Motor neuron (in vitro differentiated cells): Measurements from ENCODE around the gene ZFYVE21. TPM values are rescaled to one million over a fixed set of nuclear protein-coding genes. Genes with fewer than 3 reads are reported as not detected.

Experiments
- ATAC-seq, 8 experiments: fragments of 200-7000 bp; cut with Tn5 transposase; replicated peaks in 6 of 8; 2 replicates each; pipeline ENCODE4 v1.8.0; 2021; ENCODE audit warnings: mild to moderate bottlenecking in 8 of 8, moderate library complexity in 8 of 8
- H3K27ac ChIP-seq, 2 donors: fragments of 250-450 bp; sonication (Bioruptor Pico); 2 replicates each; pipeline ENCODE4 v1.9.0; 2021; ENCODE audit warnings: antibody characterized with exemption in 2 of 2, mild to moderate bottlenecking in 2 of 2, moderate library complexity in 1 of 2
- H3K4me1 ChIP-seq, 2 donors: fragments of 250-450 bp; sonication (Bioruptor Pico); replicated peaks in 1 of 2; 2 replicates each; pipeline ENCODE4 v1.6.1; 2021; ENCODE audit warnings: antibody characterized with exemption in 2 of 2, mild to moderate bottlenecking in 2 of 2, moderate library complexity in 1 of 2
- H3K4me3 ChIP-seq, 5 donors: fragments of 250-450 bp; sonication (Bioruptor Pico); 2 replicates each; pipeline ENCODE4 v1.9.0; 2021; ENCODE audit warnings: antibody characterized with exemption in 5 of 5, mild to moderate bottlenecking in 5 of 5, moderate library complexity in 4 of 5
- WGBS, 10 experiments: fragments of 450-650 bp; shearing (Covaris generic); methylation state at CpG; one replicate each; pipeline ENCODE4 v1.0.0; 2022; 5-methylcytosine and 5-hydroxymethylcytosine counted together
- in situ Hi-C, 9 experiments: fragments of 400-800 bp; cut with MboI; loops; one replicate each; pipeline ENCODE4 v1.15.0; 2021; ENCODE audit warnings: low sequenced_read_pairs in 9 of 9, low pct_unique_long_range_greater_than_20kb in 2 of 9; ENCODE audit not compliant: unreplicated experiment in 9 of 9
- total RNA-seq, 8 experiments: library from RNA; unstranded; fragments of 300-600 nt; gene quantifications; 2 replicates each; pipeline versions ENCODE4 v1.2.3 to v1.2.4, GENCODE V29; 2022

ZFYVE21 gene
- total RNA-seq, 8 experiments from 2014 or later, result 18.3 to 41.8 (median 29.6) TPM

GRCh38 chr14:103725739-103726395 lies 10.3 kb downstream of the ZFYVE21 start:
- in situ Hi-C loops, result no loop called here
- Histone ChIP-seq H3K27ac (no peak overlapping the region), H3K4me3 (no peak overlapping the region), H3K4me1 (no peaks in the 10 kb centered on the region)
- WGBS, 10 experiments, result 94 to 100% (median 100%) methylated on average over 3 to 6 of the region's 16 CpGs; no CpG with 5 or more reads in 7 of the 10 experiments
- no peak for ATAC-seq

- in situ Hi-C loops, result no loop called here
- H3K27ac ChIP-seq, result no peak overlapping the region
- no peaks in the 10 kb centered on the region for H3K4me1 ChIP-seq
- no peak for ATAC-seq
- H3K4me3 ChIP-seq, result no peak overlapping the region
- 82 to 100% (median 98%) methylated on average over 1 to 13 of the region's 18 CpGs; no CpG with 5 or more reads in 5 of the 10 experiments for WGBS, 10 experiments
Observed at GRCh38 chr14:103726474-103726873, 10.9 kb downstream of the ZFYVE21 start.

GRCh38 chr14:103727313-103727980 lies 11.8 kb downstream of the ZFYVE21 start:
- in situ Hi-C loops, result no loop called here
- no peaks in the 10 kb centered on the region for H3K4me1 ChIP-seq
- WGBS, 10 experiments, result 90 to 91% methylated on average over 2 to 10 of the region's 53 CpGs; no CpG with 5 or more reads in 8 of the 10 experiments
- H3K4me3 ChIP-seq, result no peak overlapping the region
- no peak overlapping the region for H3K27ac ChIP-seq
- no peak for ATAC-seq

GRCh38 chr14:103728141-103728540 lies 12.5 kb downstream of the ZFYVE21 start:
- no peak overlapping the region for H3K4me3 ChIP-seq
- no peak for ATAC-seq
- H3K27ac ChIP-seq, result no peak overlapping the region
- in situ Hi-C loops, result no loop called here
- WGBS, 10 experiments, result 80 to 100% (median 93%) methylated on average over 1 to 6 of the region's 19 CpGs; no CpG with 5 or more reads in 4 of the 10 experiments
- H3K4me1 ChIP-seq, result no peaks in the 10 kb centered on the region

GRCh38 chr14:103728721-103729120 lies 13.1 kb downstream of the ZFYVE21 start:
- WGBS, 10 experiments, result 73 to 100% (median 85%) methylated on average over 1 to 9 of the region's 12 CpGs; no CpG with 5 or more reads in 2 of the 10 experiments
- in situ Hi-C loops, result no loop called here
- Histone ChIP-seq H3K27ac (no peak overlapping the region), H3K4me1 (no peaks in the 10 kb centered on the region), H3K4me3 (no peak overlapping the region)
- no peak for ATAC-seq

GRCh38 chr14:103729496-103730448 lies 14.2 kb downstream of the ZFYVE21 start:
- Histone ChIP-seq H3K4me1 (no peaks in the 10 kb centered on the region), H3K4me3 (no peak overlapping the region), H3K27ac (no peak overlapping the region)
- WGBS, 10 experiments, result 75 to 100% (median 87%) methylated on average over 1 to 10 of the region's 24 CpGs; no CpG with 5 or more reads in 3 of the 10 experiments
- no peak for ATAC-seq
- in situ Hi-C loops, result no loop called here

GRCh38 chr14:103730490-103731035 lies 15.0 kb downstream of the ZFYVE21 start:
- Histone ChIP-seq H3K4me3 (no peak overlapping the region), H3K4me1 (no peaks in the 10 kb centered on the region), H3K27ac (no peak overlapping the region)
- peak in 1 of 8 experiments; percentile 23 for ATAC-seq
- in situ Hi-C loops, result no loop called here
- WGBS, 10 experiments, result 40 to 100% (median 89%) methylated on average over 1 to 5 of the region's 15 CpGs; no CpG with 5 or more reads in 5 of the 10 experiments

GRCh38 chr14:103731481-103731880 lies 15.9 kb downstream of the ZFYVE21 start:
- in situ Hi-C loops, result no loop called here
- no peak overlapping the region for H3K27ac ChIP-seq

GRCh38 chr14:103731916-103732867 lies 16.6 kb downstream of the ZFYVE21 start:
- H3K4me3 ChIP-seq, result no peak overlapping the region
- H3K4me1 ChIP-seq, result no peaks in the 10 kb centered on the region
- in situ Hi-C loops, result no loop called here
- 70 to 100% (median 90%) methylated on average over 1 to 6 of the region's 24 CpGs; no CpG with 5 or more reads in 4 of the 10 experiments for WGBS, 10 experiments
- peak in 1 of 8 experiments; percentile 12 for ATAC-seq
- no peak overlapping the region for H3K27ac ChIP-seq

More at GRCh38 chr14:103731481-103731880, 15.9 kb downstream of the ZFYVE21 start:
- no peak for ATAC-seq
- WGBS, 10 experiments, result 93 to 100% (median 100%) methylated on average over 1 to 9 of the region's 15 CpGs; no CpG with 5 or more reads in 4 of the 10 experiments
- no peak overlapping the region for H3K4me3 ChIP-seq
- no peaks in the 10 kb centered on the region for H3K4me1 ChIP-seq

GRCh38 chr14:103732868-103733620 lies 17.4 kb downstream of the ZFYVE21 start:
- Histone ChIP-seq H3K4me1 (no peaks in the 10 kb centered on the region), H3K27ac (no peak overlapping the region), H3K4me3 (no peak overlapping the region)
- WGBS, 10 experiments, result 40 to 100% (median 91%) methylated on average over 1 to 6 of the region's 9 CpGs
- ATAC-seq, result no peak
- in situ Hi-C loops, result no loop called here

GRCh38 chr14:103733651-103734050 lies 18.0 kb downstream of the ZFYVE21 start:
- 34 to 100% (median 88%) methylated on average over 2 to 11 of the region's 14 CpGs; no CpG with 5 or more reads in 1 of the 10 experiments for WGBS, 10 experiments
- Histone ChIP-seq H3K27ac (no peak overlapping the region), H3K4me3 (no peak overlapping the region), H3K4me1 (no peaks in the 10 kb centered on the region)
- peak in 3 of 8 experiments; percentile 52 to 96 (median 69) for ATAC-seq
- in situ Hi-C loops, result no loop called here
